H1 (cell line): ENCODE data around the gene ATP7A.

Experiments
- POLR2AphosphoS5 ChIP-seq: IDR thresholded peaks from 2 replicates; pipeline ENCODE4 v1.6.1; 2011; ENCODE audit warnings: low read depth, low read length
- RAD21 ChIP-seq, 2 experiments: IDR thresholded peaks in 1 of 2; conservative IDR thresholded peaks in 1 of 2; 2 replicates each; pipeline ENCODE4 v1.6.1; 2011; ENCODE audit warnings: low read depth in 2 of 2, low read length in 2 of 2, improper control_type of control experiment in 1 of 2, inconsistent platforms in 1 of 2, mild to moderate bottlenecking in 1 of 2, moderate library complexity in 1 of 2
- YY1 ChIP-seq: IDR thresholded peaks from 2 replicates; pipeline ENCODE4 v1.6.1; 2011; ENCODE audit warnings: low read depth, mild to moderate bottlenecking, low read length

DNA sequence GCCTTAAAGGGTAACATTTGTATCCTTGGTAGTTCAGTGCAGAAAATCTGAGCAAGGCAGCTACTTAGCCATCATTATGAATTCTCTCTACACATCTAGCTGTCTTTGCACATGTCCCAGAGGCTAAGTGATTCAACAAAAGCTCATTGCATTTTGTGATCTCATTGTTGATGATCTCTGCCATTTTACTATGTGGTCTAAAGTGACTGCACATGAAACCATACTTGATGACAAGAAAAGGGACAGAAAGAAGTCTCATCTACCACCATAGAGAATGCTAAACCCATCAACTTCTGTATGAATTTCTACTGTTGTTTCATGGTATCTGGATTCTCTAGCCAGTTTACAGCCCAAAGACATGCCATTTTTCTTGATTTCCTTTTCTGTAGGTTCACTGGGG is 187.6 kb downstream of the ATP7A start:
- TF ChIP-seq YY1 (no peak), RAD21 (IDR thresholded peaks at IDR 0.05 in 1 of 2, conservative IDR thresholded peaks at IDR 0.05 in 1 of 2; ENCODE audit: low read depth in 2 of 2, low read length in 2 of 2) (no peak), POLR2AphosphoS5 (no peak)
